Breast epithelium (tissue), 4 donors: Measurements from ENCODE around the gene TOP1. TPM values are rescaled to one million over a fixed set of nuclear protein-coding genes. Genes with fewer than 3 reads are reported as not detected.

Experiments used
- DNase-seq, 2 donors: peaks; one replicate each; pipeline ENCODE4 v3.0.0-alpha.2; 2019; ENCODE audit warnings: low spot score in 2 of 2
- H3K27ac ChIP-seq, 2 donors: fragments of 200-600 bp; sonication (generic) in 1 of 2; one replicate each; pipeline ENCODE4 v1.5.1; 2016 to 2019; ENCODE audit warnings: mild to moderate bottlenecking in 1 of 2
- H3K27me3 ChIP-seq, 2 donors: fragments of 200-600 bp; sonication (generic) in 1 of 2; one replicate each; pipeline versions ENCODE4 v1.5.1 to v1.6.0; 2017 to 2019; ENCODE audit warnings: control low read depth in 1 of 2, mild to moderate bottlenecking in 1 of 2
- H3K36me3 ChIP-seq: fragments of 200-600 bp; one replicate; pipeline ENCODE4 v1.5.1; 2019
- H3K4me1 ChIP-seq, 2 donors: fragments of 200-600 bp; sonication (generic); one replicate each; pipeline ENCODE4 v1.5.1; 2016 to 2019; ENCODE audit warnings: control low read depth in 1 of 2
- H3K4me3 ChIP-seq, 3 donors: fragments of 200-600 bp; sonication (generic); 1 replicate in 2 of 3; 2 replicates in 1 of 3; pipeline ENCODE4 v1.5.1; 2016 to 2019; ENCODE audit warnings: mild to moderate bottlenecking in 3 of 3, moderate library complexity in 2 of 3
- H3K9me3 ChIP-seq, 2 donors: fragments of 200-600 bp; sonication (generic) in 1 of 2; one replicate each; pipeline ENCODE4 v1.5.1; 2016 to 2019; ENCODE audit warnings: control low read depth in 1 of 2
- POLR2A ChIP-seq: fragments of 450-650 bp; IDR thresholded peaks from one replicate; pipeline ENCODE4 v1.6.1; 2016; ENCODE audit warnings: antibody characterized with exemption, mild to moderate bottlenecking, moderate library complexity
- POLR2AphosphoS5 ChIP-seq, 3 donors: sonication (generic); formaldehyde crosslinking; IDR thresholded peaks; one replicate each; pipeline ENCODE4 v1.6.1; 2017; ENCODE audit warnings: antibody characterized with exemption in 3 of 3
- intact Hi-C: fragments of 100-400 bp; cut with DNase I; formaldehyde crosslinking; loops from one replicate; pipeline ENCODE4 v1.15.1; 2023; ENCODE audit warnings: low total_unique reads
- total RNA-seq, 3 donors: library from RNA; depleted of rRNA; stranded (reverse); fragments of >200 nt; gene quantifications; one replicate each; pipeline ENCODE4 v1.1.0, GENCODE V29; 2016
- TF ChIP-seq, protein P1 (sequence below), 3 donors: fragments of 450-650 bp; IDR thresholded peaks; one replicate each; pipeline ENCODE4 v1.5.1; 2016 to 2017; ENCODE audit warnings: antibody characterized with exemption in 3 of 3, mild to moderate bottlenecking in 3 of 3, moderate library complexity in 3 of 3

The TOP1 gene
- total RNA-seq, result 10 to 100 TPM; 24.0 to 41.6 (median 40.3) TPM

DNA sequence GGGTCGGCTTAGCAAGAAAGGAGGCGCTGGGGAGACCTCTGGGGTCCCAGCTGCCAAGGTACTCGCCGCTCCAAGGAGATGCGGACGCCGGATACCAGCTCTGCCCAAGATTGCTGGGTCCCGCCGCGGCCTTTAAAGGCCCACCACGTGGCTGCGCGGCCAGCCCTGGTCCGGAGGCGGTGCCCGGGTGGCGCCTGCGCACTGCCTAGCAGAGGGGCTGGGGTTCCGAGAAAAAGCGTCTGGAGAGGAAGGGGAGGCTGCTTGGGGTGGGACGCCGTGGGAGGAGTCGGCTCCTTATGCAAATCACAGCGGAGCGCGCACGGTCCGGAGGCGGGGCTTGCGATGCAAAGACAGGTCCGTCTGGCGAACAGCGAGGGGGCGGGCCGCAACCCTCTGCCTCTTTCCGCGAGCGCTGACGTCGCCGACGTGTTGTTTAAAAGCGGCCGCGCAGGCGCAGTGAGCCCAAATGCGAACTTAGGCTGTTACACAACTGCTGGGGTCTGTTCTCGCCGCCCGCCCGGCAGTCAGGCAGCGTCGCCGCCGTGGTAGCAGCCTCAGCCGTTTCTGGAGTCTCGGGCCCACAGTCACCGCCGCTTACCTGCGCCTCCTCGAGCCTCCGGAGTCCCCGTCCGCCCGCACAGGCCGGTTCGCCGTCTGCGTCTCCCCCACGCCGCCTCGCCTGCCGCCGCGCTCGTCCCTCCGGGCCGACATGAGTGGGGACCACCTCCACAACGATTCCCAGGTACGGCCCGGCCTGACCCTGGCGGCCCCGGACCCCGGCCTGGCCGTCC lies at the start of gene TOP1:
Gene TOP1 (plus strand): TSS at position 464 of the 791 bp plus-strand sequence. CDS start 246 bp downstream, at position 710.
- DNase-seq, result peak; percentile 100
- Histone ChIP-seq H3K27me3 (no peaks in the 10 kb centered on the region), H3K4me3 (peak within 1 kb of the TSS; percentile 95 to 100 (median 96)), H3K36me3 (no peaks in the 10 kb centered on the region), H3K4me1 (peaks cover 0 to 18% of the 10 kb centered on the region in 2 donors), H3K9me3 (no peaks in the 10 kb centered on the region), H3K27ac (peak within 1 kb of the TSS; percentile 95 to 99)
- intact Hi-C loops, result loop anchor here (10.0 kb wide), 1 partner anchor 46 kb away; no protein-coding TSS in a partner anchor
- TF ChIP-seq POLR2A, result peak; percentile 91
- TF ChIP-seq, protein P1, sequence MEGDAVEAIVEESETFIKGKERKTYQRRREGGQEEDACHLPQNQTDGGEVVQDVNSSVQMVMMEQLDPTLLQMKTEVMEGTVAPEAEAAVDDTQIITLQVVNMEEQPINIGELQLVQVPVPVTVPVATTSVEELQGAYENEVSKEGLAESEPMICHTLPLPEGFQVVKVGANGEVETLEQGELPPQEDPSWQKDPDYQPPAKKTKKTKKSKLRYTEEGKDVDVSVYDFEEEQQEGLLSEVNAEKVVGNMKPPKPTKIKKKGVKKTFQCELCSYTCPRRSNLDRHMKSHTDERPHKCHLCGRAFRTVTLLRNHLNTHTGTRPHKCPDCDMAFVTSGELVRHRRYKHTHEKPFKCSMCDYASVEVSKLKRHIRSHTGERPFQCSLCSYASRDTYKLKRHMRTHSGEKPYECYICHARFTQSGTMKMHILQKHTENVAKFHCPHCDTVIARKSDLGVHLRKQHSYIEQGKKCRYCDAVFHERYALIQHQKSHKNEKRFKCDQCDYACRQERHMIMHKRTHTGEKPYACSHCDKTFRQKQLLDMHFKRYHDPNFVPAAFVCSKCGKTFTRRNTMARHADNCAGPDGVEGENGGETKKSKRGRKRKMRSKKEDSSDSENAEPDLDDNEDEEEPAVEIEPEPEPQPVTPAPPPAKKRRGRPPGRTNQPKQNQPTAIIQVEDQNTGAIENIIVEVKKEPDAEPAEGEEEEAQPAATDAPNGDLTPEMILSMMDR (IDR thresholded peaks at IDR 0.05), result no peak
- TF ChIP-seq POLR2AphosphoS5 (IDR thresholded peaks at IDR 0.05), result peak; percentile 90 to 97 (median 94)

- Histone ChIP-seq H3K4me1 (no peaks in the 10 kb centered on the region), H3K9me3 (peaks cover 0 to 16% of the 10 kb centered on the region in 2 donors), H3K36me3 (no peaks in the 10 kb centered on the region), H3K27ac (no peak overlapping the region), H3K4me3 (no peak overlapping the region), H3K27me3 (no peaks in the 10 kb centered on the region)
- DNase-seq, result no peak
- intact Hi-C loops, result no loop called here
- TF ChIP-seq POLR2AphosphoS5 (IDR thresholded peaks at IDR 0.05), result no peak
- TF ChIP-seq, protein P1 (IDR thresholded peaks at IDR 0.05), result no peak
- no peak for TF ChIP-seq POLR2A
Observed at GRCh38 chr20:40979247-40979646, 49.4 kb upstream of the TOP1 start.

GRCh38 chr20:40980106-40980827 lies 48.4 kb upstream of the TOP1 start:
- no peak for DNase-seq
- Histone ChIP-seq H3K4me1 (no peaks in the 10 kb centered on the region), H3K9me3 (peaks cover 0 to 16% of the 10 kb centered on the region in 2 donors), H3K4me3 (no peak overlapping the region), H3K27me3 (no peaks in the 10 kb centered on the region), H3K36me3 (no peaks in the 10 kb centered on the region), H3K27ac (no peak overlapping the region)
- intact Hi-C loops, result no loop called here
- no peak for TF ChIP-seq POLR2A
- TF ChIP-seq, protein P1 (IDR thresholded peaks at IDR 0.05), result no peak
- TF ChIP-seq POLR2AphosphoS5 (IDR thresholded peaks at IDR 0.05), result no peak

DNA sequence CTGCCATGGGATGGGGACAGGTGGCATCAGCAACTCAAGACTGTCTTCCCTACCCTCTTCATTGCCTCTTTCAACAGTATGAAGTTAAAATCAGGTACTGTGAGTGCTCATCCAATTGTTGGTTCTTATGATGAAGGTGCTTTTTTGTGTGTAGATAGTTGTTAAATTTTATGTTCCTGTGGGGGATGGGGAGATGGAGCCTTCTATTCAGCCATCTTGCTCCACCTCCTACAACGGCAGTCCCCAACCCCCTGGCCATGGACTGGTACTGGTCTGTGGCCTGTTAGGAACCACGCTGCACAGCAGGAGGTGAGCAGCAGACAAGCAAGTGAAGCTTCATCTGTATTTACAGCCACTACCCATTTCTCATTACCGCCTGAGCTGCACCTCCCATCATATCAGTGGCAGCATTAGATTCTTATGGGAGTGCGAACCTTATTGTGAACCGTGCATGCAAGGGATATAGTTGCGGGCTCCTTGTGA lies 47.8 kb upstream of the TOP1 start:
- Histone ChIP-seq H3K9me3 (peaks cover 0 to 16% of the 10 kb centered on the region in 2 donors), H3K4me1 (no peaks in the 10 kb centered on the region), H3K27ac (no peak overlapping the region), H3K27me3 (no peaks in the 10 kb centered on the region), H3K36me3 (no peaks in the 10 kb centered on the region), H3K4me3 (no peak overlapping the region)
- no peak for DNase-seq
- TF ChIP-seq, protein P1 (IDR thresholded peaks at IDR 0.05), result no peak
- no peak for TF ChIP-seq POLR2AphosphoS5 (IDR thresholded peaks at IDR 0.05)
- TF ChIP-seq POLR2A, result no peak
- intact Hi-C loops, result no loop called here
